Hematopoietic multipotent progenitor cell treated with erythropoietin and hydrocortisone succinate and interleukin-3 and kit ligand, for 6 days (in vitro differentiated cells): ENCODE data around the gene COQ5.
"Not testable (repeated sequence)": the region's sequence is repeated elsewhere in the genome, so short reads cannot be mapped to it uniquely, and the experiment has no call there.

Source experiments
- DNase-seq: peaks from one replicate; pipeline ENCODE4 v3.0.0-alpha.2; 2015

Gene COQ5

GRCh38 chr12:120528861-120529525 is at the start of gene COQ5:
TSS of gene COQ5 (minus strand) at chr12:120529158. CDS start at chr12:120529141, 17 bp downstream.
- DNase-seq: peak; percentile 95

- no peak for DNase-seq
These were observed 45.1 kb upstream of the COQ5 start for GRCh38 chr12:120574106-120574505.

DNA sequence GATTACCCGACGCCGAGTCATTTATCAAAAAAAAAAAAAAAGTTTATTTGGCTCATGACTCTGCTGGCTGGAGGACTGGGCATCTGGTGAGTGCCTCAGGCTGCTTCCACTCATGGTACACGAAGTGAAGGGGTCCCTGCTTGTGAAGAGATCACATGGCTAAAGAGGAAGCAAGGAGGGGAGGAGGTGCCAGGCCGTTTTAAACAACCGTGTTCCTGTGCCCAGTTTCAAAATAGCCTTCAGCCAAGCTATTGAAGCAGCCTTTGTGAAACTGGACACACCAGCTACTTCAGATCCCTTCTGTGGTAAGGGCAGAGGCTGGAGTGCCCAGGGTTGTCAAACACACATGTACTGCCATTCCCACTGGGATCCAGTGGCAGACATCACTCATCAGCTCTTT is 44.6 kb upstream of the COQ5 start:
- DNase-seq: no peak

DNA sequence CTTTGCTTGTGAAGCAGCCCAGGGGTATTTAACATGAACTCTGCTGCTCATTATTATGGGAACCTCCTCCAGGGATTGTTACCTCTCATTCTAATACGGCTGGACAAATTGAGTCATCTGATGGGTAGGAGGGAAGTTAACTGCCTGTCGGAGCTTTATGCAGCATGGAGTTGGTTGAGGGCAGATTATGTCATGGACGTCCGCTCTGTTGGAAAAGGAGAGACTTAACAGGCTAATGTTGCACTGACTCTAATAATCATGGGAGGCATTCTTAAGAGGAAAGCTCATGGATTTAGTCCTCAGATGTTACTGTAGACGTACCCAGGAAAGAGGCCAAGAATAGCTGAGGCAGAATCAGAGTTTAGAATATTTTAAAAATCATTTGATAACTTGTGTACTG is 42.3 kb upstream of the COQ5 start:
- no peak for DNase-seq

- no peak for DNase-seq
These were observed 34.5 kb upstream of the COQ5 start for GRCh38 chr12:120563495-120563894.

- DNase-seq: no peak
These were observed 33.9 kb upstream of the COQ5 start for GRCh38 chr12:120562906-120563305.

DNA sequence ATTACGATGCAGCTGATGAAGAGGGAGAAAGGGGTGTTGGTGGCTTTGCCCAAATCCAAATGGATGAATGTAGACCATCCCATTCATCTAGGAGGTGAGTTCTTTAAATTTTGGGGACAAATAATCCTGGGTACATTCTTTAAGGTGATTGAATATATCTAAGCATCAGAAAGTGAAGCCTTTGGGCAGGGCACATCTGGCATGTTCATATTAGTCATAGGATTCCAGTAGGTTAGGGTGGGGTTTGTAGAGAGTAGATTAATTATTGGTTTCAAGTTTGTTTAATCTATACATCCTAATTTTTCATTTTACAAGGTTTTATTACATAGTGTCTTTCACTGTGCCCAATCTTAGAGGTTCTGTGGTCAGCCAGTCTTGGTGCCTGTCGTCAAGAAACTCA is 28.6 kb upstream of the COQ5 start:
- no peak for DNase-seq

GRCh38 chr12:120554678-120555077 is 25.7 kb upstream of the COQ5 start:
- no peak for DNase-seq

DNA sequence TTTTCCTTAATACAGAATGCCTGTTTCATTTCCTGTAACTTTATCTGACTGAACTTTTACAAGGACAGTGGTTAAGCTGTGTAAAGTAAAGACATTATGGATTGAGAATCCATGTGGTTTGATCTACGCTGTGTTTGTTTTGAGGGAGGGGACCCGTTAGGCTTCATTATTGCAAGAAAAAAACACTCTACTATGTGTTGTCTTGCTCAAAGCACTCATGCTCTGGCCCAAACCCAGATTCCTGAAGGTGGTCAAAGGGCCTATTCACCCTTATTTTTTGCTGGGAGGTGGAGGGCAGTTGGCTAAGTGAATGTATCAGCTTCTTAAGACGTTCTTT is 17.1 kb upstream of the COQ5 start:
- DNase-seq: no peak

- DNase-seq: no peak
These were observed 15.7 kb upstream of the COQ5 start for GRCh38 chr12:120544691-120545090.

DNA sequence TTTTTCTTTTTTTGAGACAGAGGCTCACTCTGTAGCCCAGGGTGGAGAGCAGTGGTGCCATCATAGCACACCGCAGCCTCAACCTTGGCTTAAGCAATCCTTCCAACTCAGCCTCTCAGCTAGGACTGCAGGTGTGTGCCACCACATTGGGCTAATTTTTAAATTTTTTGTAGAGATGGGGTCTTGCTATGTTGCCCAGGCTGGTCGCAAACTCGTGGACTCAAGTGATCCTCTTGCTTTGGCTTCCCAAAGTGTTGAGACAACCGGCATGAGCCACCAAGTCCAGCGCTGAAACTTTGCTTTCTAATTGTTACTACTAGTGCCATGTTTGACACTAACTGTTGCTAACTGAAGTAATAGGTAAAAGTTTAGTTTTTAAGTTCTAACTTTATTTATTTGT is 13.2 kb upstream of the COQ5 start:
- DNase-seq: no peak

GRCh38 chr12:120540445-120540844 is 11.5 kb upstream of the COQ5 start:
- DNase-seq: peak; percentile 98

DNA sequence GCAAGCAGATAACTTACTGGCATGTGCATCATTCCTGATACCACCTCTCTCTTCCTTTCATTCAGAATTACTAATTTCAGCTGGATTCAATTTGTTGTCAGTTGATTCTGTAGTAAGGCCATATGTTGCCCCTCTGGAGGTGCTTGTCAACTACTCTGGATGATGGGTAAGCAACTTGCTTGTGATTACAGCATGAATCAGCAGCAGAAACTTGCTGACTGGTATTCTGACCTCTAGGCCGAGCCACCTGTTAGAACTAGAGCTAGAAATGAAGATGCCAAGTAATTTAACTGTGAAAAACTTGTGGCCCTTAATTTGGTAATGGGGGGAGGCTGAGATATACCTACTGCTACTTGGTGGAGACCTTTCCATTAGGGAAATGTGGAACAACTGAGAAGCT is 10.3 kb upstream of the COQ5 start:
- peak; percentile 20 for DNase-seq

DNA sequence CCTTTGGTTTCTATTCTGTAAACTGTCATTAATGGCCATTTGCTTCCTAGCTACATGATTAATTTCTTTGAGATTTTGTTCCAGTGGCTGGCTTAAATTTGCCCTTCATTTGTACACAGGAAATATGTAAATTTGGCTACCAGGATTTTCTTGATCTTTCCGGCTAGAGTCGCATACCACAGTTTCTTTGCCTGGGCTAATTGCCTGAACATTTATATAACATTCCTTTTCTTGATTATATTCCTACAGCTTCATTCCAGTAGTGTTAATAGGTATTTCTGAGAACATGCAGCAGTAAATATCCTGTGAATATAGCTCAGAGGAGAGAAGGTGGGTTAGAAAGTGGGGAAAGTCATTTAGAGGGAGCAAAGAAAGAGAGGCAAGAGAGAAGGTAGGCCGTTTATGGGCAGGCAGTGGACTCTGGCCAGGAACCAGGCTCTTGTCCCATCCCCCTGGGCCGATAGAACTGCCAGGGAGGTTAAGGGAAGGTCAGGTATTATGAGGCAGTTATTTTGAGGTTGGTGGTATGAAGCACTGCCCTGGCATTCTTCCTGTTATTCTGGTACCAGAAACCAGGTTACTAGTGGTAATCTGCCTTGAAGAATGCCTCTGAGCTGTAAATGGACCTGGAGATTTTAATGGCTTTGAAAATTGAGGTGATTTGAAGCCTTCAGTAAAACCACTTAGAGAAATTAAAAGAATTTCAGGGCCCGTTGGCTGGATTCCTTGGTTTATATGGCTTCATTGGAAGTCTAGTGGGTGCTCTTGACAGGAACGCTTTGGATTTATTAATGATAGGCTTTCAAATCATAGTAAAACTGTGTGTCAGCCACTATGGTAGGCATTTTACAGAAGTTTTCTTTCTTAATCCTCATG is 9.6 kb upstream of the COQ5 start:
- peak; percentile 42 for DNase-seq

DNA sequence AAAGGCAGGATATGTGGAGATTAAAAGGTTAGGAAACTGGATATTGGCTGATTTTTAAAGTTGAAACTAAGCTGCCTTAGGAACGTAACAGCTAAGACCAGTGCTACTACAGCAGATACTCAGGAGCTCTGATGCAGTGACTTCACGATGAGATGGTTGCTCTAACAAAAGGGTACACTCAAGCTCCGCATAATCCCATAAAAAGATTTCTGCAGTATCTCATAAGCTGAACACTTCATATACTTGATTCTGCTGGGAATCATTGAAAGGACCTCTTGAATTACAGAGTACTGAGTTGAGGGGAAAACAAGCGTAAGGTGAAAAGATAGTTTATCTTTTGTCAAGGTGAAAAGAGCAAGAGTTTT is 8.9 kb upstream of the COQ5 start:
- DNase-seq: no peak

- peak; percentile 39 for DNase-seq
These were observed 7.3 kb upstream of the COQ5 start for GRCh38 chr12:120536064-120536791.

- DNase-seq: peak; percentile 89
These were observed 6.0 kb upstream of the COQ5 start for GRCh38 chr12:120534703-120535655.

GRCh38 chr12:120534203-120534702 is 5.3 kb upstream of the COQ5 start, which contains the start of gene RNF10:
TSS of gene RNF10 (plus strand) at chr12:120534356. CDS start at chr12:120534812, 456 bp downstream.
- DNase-seq: peak; percentile 94

- no peak for DNase-seq
These were observed 3.8 kb upstream of the COQ5 start for GRCh38 chr12:120532701-120533238.

DNA sequence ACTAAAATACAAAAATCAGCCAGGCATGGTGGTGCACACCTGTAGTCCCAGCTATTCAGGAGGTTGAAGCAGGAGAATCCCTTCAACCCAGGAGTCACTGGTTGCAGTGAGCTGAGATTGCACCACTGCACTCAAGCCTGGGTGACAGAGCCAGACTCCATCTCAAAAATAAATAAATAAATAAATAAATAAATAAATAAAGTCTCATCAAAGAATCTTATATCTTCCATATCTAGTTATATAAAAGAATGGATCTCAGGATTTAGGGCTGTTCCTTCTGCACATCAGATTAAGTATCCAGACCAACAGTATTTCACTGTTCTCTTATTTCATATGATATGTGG is 1.4 kb upstream of the COQ5 start:
- DNase-seq: not testable (repeated sequence)

DNA sequence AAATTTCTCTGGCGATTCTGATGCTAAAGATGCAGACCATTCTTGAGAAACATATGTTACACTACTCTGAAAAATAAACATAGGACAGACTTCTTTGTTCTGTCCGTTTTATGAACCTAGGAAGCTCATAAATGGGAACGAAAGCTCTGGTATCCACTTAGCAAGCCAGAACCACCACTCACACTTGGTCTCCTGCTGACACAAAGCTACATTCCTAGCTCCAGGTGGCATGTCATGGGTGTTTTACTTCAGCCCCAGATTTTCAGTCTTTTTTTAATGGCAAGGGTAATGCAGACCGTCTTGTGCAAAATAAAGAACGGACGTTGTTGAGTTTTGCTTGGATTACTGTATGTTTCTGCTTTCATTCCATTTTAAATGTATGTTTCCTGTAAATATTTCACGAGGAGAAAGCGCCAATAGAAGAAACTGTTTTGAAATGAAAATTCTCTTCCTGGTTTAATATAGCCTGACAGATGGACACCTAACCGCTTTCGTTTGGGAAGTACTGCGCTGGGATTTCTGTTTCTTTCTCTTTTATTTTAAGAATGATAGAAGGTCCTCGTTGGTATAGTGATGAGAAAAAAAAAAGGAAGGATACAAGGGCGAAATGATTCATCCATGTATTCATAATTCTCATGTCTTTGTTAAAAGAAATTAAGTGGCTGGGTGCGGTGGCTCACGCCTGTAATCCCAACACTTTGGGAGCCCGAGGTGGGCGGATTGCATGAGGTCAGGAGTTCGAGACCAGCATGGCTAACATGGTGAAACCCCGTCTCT is 871 bp upstream of the COQ5 start:
- peak; percentile 53 for DNase-seq
